GM19238 (cell line): ENCODE data around the gene ZNF354C.

ENCODE experiments used
- DNase-seq: peaks from one replicate; pipeline ENCODE4 v3.0.0; 2011; ENCODE audit warnings: low spot score; ENCODE audit not compliant: insufficient read length

Gene ZNF354C

GRCh38 chr5:179113945-179114641 lies 53.9 kb downstream of the ZNF354C start:
- DNase-seq: no peak

DNA sequence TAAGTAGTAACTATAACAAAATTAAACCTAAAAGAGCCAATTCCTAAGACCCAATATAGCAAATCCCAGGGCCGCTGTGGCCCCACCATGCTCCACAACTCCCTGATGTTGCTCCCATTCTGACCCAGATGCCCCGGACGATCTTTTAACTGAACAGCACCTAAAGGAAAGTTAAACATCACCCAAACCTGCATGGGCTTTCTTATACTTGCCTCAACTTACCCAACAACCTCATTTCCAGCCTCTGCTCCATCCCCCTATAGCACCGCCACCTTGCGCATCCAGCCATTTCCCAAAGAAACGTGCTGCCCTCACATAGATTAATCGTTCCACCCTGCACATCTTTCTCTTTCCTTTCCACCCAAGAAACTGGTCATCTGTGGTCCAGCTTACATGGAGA lies 54.6 kb downstream of the ZNF354C start:
- no peak for DNase-seq

DNA sequence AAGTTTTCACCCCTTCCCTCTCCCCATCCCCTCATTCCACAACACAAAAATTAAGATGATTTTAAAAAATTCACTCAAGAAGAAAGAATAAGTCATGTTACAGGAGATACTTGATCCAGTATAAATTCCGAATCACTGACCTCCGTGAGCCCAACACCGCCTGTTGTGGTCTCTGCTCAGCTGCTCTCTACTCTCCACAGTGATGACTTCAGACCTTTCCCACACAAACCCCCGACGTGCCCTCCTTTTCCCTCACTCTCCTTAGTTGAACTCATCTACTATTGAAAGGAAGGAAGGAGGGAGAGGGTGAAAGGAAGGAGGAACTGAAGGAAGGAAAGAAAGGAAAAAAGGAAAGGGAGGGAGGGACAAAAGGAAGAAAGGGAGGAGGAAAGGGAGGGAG lies 55.1 kb downstream of the ZNF354C start:
- DNase-seq: no peak

GRCh38 chr5:179115845-179116524 lies 55.8 kb downstream of the ZNF354C start:
- DNase-seq: no peak

- no peak for DNase-seq
These were observed 58.2 kb downstream of the ZNF354C start for GRCh38 chr5:179118338-179118737.

- no peak for DNase-seq
These were observed 58.7 kb downstream of the ZNF354C start for GRCh38 chr5:179118756-179119414.

DNA sequence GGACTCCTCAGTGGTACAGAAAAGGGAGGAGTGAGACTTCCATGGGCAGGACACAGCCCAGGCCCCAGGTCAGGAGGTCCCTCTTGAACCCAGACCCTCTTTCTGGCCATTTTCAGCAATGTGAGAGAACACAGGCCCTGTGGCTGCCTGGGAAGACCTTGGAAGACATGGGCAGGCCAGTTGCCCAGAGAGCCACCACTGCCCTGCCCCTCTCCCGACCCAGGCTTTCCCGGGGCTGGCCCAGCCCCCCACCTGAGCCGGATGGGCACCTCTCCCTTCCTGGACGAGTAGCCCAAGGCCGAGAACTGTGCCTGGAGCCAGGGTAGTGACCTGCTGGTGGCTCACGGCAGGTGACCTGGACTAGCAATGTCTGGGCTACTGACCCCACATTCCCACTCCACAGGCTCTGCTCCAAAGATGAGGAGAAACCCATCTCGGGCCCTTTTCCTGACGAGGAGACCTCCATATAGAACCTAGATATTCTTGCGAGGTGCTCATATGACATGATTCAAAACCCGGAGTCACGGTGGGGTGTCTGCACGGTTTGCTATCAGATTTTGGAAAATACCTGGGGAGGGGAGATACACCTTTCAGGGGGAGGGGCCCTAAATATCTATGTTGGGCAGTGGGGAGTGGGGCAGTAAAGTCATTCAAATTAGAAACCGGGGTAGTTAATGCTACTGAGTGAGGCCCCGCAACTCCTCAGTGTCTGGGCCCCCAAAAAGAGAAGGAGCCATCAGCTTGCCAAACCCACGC lies 59.4 kb downstream of the ZNF354C start:
- no peak for DNase-seq

GRCh38 chr5:179120421-179120861 lies 60.3 kb downstream of the ZNF354C start:
- DNase-seq: no peak

GRCh38 chr5:179120951-179121666 lies 60.9 kb downstream of the ZNF354C start:
- DNase-seq: no peak

GRCh38 chr5:179121667-179122111 lies 61.5 kb downstream of the ZNF354C start:
- DNase-seq: no peak

DNA sequence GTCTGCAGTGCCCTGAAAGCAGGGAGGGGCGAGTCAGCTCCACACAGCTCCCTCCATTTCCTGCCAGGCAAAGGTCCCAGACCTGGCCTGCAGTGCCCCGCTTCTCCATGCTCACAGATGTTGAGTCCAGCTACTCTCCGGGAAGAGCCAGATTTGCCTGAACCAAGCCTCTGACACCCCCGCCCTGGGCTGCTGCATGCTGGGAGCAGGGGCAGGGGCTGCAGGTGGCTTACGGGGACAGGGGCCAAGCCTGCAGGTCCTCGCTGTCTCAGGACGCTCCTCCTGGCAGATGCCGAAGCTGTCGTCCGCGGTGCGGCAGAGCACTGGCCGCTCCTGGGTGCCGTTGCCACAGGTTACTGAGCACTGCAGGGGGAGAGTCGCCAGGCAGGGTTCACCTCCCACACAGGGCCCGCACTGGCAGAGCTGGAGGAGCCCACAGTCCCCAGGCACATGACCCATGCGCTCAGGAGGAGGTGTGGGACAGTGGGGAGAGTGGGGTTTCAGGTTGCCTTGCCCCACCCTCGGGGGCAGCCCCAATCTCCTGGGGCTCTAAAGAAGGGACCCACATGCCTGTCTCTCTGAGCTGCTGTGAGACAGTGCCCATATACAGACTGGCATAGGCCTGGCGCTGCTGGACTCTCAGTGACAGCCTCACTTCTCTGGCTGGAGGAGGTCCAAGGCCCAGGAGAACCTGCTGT lies 62.4 kb downstream of the ZNF354C start:
- DNase-seq: no peak

- no peak for DNase-seq
These were observed 62.9 kb downstream of the ZNF354C start for GRCh38 chr5:179123109-179123426.

GRCh38 chr5:179123491-179124272 lies 63.5 kb downstream of the ZNF354C start:
- no peak for DNase-seq

DNA sequence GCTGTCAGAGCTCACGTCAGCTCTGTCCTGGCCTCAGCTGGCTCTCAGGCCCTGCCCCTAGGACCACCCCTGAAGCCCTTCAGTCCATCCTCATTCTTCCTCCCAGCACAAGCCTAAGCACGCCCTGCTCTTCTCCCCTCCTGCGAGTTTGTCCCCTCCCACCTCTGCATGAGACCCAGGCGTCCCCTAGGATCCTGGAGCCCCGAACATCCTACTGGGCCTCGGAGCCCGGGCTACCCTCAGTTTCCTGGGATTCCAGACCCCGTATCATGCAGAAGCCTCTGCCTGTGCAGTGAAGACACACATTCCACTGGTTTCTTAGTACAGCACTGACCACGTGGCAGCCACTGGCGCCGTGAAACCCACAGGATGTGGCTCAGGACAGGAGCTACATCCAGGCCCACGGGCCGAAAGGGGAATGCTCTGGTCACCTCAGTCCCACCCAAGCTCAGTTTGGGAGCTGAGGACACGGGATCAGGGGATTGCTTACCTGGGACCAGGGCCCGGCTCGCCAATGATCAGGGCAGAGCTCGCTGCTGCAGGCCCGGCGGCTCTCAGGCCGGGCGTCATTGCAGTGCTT lies 64.2 kb downstream of the ZNF354C start:
- no peak for DNase-seq

DNA sequence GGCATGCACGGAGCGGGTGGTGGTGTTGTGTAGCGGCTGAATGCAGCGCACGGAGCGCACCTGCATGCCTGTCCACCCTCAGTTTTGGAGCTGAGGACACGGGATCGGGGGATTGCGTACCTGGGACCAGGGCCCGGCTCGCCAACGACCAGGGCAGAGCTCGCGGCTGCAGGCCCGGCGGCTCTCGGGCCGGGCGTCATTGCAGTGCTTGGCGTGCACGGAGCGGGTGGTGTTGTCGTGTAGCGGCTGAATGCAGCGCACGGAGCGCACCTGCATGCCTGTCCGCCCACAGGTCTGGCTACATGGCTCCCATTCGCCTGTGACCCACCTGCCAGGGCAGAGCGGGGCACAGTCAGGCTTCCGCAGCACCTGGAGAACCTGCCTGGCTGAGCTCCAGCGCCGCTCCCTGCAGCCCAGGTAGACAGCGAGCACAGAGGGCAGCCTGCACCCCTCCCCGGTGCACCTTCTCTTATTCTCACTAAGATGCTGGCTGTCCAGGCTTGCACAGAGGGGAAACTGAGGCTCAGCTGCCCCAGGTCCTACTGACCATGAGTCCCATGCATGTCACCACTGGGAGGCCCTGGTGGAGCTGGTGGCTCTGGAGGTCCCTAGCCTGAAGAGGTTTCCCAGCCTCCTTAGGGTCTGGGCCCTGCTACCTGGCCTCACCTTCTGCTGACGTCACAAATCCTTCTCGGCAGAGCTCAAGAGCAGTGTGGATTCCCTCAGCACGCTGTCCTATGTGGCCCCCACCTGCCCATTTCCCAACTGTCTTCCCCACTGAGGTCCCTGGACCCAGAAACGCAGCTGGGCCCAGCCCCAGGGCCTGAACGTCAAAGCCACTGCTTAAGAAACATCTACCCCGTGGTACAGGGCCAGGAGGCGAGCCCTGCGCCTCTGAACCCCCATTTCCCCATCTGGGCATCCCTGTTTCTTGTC lies 64.9 kb downstream of the ZNF354C start:
- DNase-seq: no peak

DNA sequence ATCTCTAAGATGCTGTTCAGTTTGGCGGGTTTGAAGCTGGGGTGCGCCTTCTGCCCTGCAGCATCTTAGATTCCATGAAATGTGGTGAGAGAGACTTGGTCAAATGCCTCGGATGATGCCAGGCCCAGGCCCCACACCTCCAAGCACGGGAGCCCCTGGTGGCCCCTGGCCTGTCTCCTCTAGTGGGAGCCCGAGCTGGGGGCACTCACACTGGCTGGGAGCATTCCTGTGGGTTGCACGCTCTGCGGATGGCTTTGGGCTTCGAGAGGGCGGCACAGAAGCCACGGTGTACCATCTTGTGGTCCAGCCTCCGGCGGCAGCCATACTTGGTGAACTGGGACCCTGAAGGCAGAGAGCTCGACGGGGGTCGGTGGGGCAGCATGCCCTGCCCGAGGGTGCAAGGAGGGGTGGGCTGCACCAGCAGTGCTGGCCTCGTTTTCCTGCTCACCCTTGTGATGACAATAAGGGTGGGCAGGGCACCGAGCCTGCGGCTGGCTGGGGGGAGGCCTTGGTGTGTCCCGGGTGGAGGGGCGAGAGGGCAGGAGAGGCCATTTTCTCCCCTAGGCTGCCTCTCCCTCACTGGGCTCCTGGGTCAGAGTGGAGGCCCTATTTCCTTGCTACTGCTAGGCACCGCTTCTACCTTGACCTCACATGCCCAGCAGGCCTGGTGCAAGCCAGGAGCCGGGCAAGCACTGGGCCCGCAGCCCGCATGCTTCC lies 65.8 kb downstream of the ZNF354C start:
- no peak for DNase-seq

GRCh38 chr5:179126506-179126991 lies 66.4 kb downstream of the ZNF354C start:
- DNase-seq: no peak
